ENCODE results near the gene KRTAP3-1. TPM values are rescaled to one million over a fixed set of nuclear protein-coding genes. Genes with fewer than 3 reads are reported as not detected.

KRTAP3-1 gene
- total RNA-seq: not detected in 2 replicates

GRCh38 chr17:41008811-41009210 is at the start of gene KRTAP3-1:
TSS of gene KRTAP3-1 (minus strand) at chr17:41009128. CDS start at chr17:41009074, 54 bp downstream.

DNA sequence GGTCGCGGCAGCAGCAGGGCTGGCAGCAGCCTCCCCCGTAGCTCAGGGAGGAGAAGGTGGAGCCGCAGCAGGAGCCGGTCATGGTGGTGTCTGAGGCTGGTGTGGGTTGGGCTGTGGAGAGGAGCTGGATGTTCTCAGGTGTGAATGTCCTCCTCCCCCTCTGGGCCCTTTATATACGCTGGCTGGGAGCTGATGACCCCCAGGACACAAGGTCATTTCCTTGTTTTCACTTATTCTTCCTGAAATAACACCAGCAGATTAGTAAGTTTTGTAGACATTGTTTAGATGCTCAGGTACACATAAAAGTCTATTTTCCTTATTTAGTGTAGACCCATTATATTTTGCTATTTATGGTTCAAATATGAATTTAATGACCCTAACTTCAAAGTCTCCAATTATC is 46.2 kb upstream of the KRTAP3-1 start, which contains the start of gene KRTAP2-2:
Gene KRTAP2-2 (minus strand): TSS at position 101 of the 400 bp plus-strand sequence. CDS start 19 bp downstream, at position 82.

GRCh38 chr17:41046735-41047465 is 38.0 kb upstream of the KRTAP3-1 start, which contains the start of gene KRTAP2-1:
TSS of gene KRTAP2-1 (minus strand) at chr17:41047316. CDS start at chr17:41047267, 49 bp downstream.

GRCh38 chr17:41040783-41041571 is 32.0 kb upstream of the KRTAP3-1 start, which contains the start of gene KRTAP1-1:
TSS of gene KRTAP1-1 (minus strand) at chr17:41041450. CDS start at chr17:41041397, 53 bp downstream.

DNA sequence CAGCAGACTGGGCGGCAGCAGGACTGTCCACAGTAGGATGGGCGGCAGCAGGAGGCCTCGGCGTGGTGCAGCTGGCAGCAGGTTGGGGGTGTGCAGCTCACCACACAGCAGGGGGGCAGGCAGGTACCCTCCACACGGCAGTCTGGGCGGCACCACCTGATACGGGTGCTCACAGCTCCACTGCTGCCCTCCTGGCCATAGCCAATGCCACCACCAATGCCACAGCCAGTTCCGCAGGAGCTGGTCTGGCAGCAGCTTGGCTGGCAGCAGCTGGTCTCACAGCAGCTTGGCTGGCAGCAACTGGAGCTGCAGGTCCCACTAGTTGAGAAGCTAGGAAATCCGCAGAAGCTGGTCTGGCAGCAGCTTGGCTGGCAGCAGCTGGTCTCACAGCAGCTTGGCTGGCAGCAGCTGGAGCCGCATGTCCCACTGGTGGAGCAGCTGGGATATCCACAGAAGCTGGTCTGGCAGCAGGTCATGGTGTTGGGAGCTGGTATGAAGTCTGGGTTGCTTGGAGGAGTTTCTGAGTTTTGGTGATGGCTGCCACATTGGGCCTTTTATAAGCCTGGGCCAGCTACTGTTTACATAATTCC is 25.5 kb upstream of the KRTAP3-1 start, which contains the start of gene KRTAP1-3:
Gene KRTAP1-3 (minus strand): TSS at position 529 of the 590 bp plus-strand sequence. CDS start 53 bp downstream, at position 476.

GRCh38 chr17:41029633-41030245 is 20.8 kb upstream of the KRTAP3-1 start, which contains the start of gene KRTAP1-4:
TSS of gene KRTAP1-4 (minus strand) at chr17:41030195. CDS start at chr17:41030078, 117 bp downstream.

DNA sequence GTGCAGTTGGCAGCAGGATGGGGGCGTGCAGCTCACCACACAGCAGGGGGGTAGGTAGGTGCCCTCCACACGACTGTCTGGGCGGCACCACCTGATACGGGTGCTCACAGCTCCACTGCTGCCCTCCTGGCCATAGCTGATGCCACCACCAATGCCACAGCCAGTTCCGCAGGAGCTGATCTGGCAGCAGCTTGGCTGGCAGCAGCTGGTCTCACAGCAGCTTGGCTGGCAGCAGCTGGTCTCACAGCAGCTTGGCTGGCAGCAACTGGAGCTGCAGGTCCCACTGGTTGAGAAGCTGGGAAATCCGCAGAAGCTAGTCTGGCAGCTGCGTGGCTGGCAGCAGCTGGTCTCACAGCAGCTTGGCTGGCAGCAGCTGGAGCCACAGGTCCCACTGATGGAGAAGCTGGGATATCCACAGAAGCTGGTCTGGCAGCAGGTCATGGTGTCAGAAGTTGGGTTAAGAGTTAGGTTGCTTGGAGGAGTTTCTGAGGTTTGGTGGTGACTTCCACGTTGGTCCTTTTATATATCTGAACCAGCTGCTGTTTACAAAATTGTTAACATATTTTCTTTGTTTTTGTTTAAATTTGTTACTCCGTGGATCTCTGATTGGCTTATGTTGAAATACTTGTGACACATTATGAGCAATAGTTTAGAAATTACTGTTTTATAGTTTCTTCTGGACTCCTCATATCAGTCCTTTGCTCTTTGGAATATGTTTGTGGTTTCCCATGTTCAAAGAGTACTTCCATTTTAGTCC is 18.0 kb upstream of the KRTAP3-1 start, which contains the start of gene KRTAP1-5:
Gene KRTAP1-5 (minus strand): TSS at position 494 of the 757 bp plus-strand sequence. CDS start 53 bp downstream, at position 441.

GRCh38 chr17:40999563-40999962 is 9.4 kb downstream of the KRTAP3-1 start, which contains the start of gene KRTAP3-2:
TSS of gene KRTAP3-2 (minus strand) at chr17:40999906. CDS start at chr17:40999853, 53 bp downstream.

DNA sequence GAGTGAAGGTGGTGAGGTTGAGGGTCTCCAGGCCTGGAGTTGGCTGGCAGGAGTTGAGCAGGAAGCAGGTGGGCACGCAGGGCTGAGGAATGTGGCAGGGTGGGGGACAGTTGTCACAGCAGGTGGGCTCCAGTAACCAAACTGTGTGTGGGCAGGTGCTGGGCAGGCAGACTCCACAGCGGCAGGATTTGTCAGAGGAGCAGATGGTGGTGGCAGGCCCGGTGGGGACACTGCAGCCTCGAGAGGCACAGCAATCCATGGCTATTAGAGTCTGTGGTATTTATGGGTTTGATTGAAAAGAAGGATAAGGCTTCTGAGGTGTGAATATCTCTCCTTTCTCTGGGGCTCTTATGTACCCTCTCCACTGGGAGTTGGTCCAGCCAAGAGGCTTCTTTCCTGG is 15.1 kb downstream of the KRTAP3-1 start, which contains the start of gene KRTAP3-3:
Gene KRTAP3-3 (minus strand): TSS at position 326 of the 400 bp plus-strand sequence. CDS start 67 bp downstream, at position 259.

GRCh38 chr17:40984226-40984625 is 24.7 kb downstream of the KRTAP3-1 start, which contains the start of gene KRT40:
TSS of gene KRT40 (minus strand) at chr17:40984326. CDS start at chr17:40984273, 53 bp downstream.

GRCh38 chr17:40966848-40967247 is 42.1 kb downstream of the KRTAP3-1 start, which contains the start of gene KRT39:
TSS of gene KRT39 (minus strand) at chr17:40966948. CDS start at chr17:40966856, 92 bp downstream.

Other genes starting within 250 kb of the KRTAP3-1 start
- gene KRT26, start 236.9 kb downstream of the KRTAP3-1 start, total RNA-seq: not detected in 2 replicates
- not detected in 2 replicates for gene KRT27, start 226.6 kb downstream of the KRTAP3-1 start, total RNA-seq
- gene KRT28, start 209.2 kb downstream of the KRTAP3-1 start, total RNA-seq: not detected in 2 replicates
- 59.0 and 68.3 TPM in 2 replicates for gene KRT10, start 186.5 kb downstream of the KRTAP3-1 start, total RNA-seq
- gene KRT12, start 141.9 kb downstream of the KRTAP3-1 start, total RNA-seq: not detected in 2 replicates
- gene KRT20, start 123.9 kb downstream of the KRTAP3-1 start, total RNA-seq: not detected in 2 replicates
- gene KRT23, start 71.5 kb downstream of the KRTAP3-1 start, total RNA-seq: 35.7 and 36.8 TPM in 2 replicates
- not detected in 2 replicates for gene KRT39, start 42.2 kb downstream of the KRTAP3-1 start, total RNA-seq
- 0.07 TPM in 1 of 2 replicates, not detected in the other for gene KRT40, start 24.8 kb downstream of the KRTAP3-1 start, total RNA-seq
- not detected in 2 replicates for gene KRTAP3-3, start 15.0 kb downstream of the KRTAP3-1 start, total RNA-seq
- gene KRTAP3-2, start 9.2 kb downstream of the KRTAP3-1 start, total RNA-seq: not detected in 2 replicates
- not detected in 2 replicates for gene KRTAP1-5, start 18.1 kb upstream of the KRTAP3-1 start, total RNA-seq
- gene KRTAP1-4, start 21.1 kb upstream of the KRTAP3-1 start, total RNA-seq: not detected in 2 replicates
- gene KRTAP1-3, start 25.7 kb upstream of the KRTAP3-1 start, total RNA-seq: not detected in 2 replicates
- not detected in 2 replicates for gene KRTAP1-1, start 32.3 kb upstream of the KRTAP3-1 start, total RNA-seq
- gene KRTAP2-1, start 38.2 kb upstream of the KRTAP3-1 start, total RNA-seq: not detected in 2 replicates
- not detected in 2 replicates for gene KRTAP2-2, start 46.1 kb upstream of the KRTAP3-1 start, total RNA-seq
- 0.21 and 0.84 TPM in 2 replicates for gene KRTAP2-3, start 51.0 kb upstream of the KRTAP3-1 start, total RNA-seq
- not detected in 2 replicates for gene KRTAP2-4, start 56.8 kb upstream of the KRTAP3-1 start, total RNA-seq
- not detected in 2 replicates for gene KRTAP4-7, start 75.0 kb upstream of the KRTAP3-1 start, total RNA-seq
- gene KRTAP4-8, start 89.0 kb upstream of the KRTAP3-1 start, total RNA-seq: not detected in 2 replicates
- not detected in 2 replicates for gene KRTAP4-16, start 93.1 kb upstream of the KRTAP3-1 start, total RNA-seq
- not detected in 2 replicates for gene KRTAP4-9, start 96.3 kb upstream of the KRTAP3-1 start, total RNA-seq
- gene KRTAP4-11, start 109.2 kb upstream of the KRTAP3-1 start, total RNA-seq: not detected in 2 replicates
- not detected in 2 replicates for gene KRTAP4-12, start 115.1 kb upstream of the KRTAP3-1 start, total RNA-seq
- not detected in 2 replicates for gene KRTAP4-6, start 131.4 kb upstream of the KRTAP3-1 start, total RNA-seq
- not detected in 2 replicates for gene KRTAP4-5, start 140.7 kb upstream of the KRTAP3-1 start, total RNA-seq
- gene KRTAP4-4, start 151.6 kb upstream of the KRTAP3-1 start, total RNA-seq: not detected in 2 replicates
- gene KRTAP4-3, start 159.1 kb upstream of the KRTAP3-1 start, total RNA-seq: not detected in 2 replicates
- gene KRTAP4-2, start 169.1 kb upstream of the KRTAP3-1 start, total RNA-seq: not detected in 2 replicates
- gene KRTAP4-1, start 175.8 kb upstream of the KRTAP3-1 start, total RNA-seq: not detected in 2 replicates
- not detected in 2 replicates for gene KRTAP9-1, start 180.8 kb upstream of the KRTAP3-1 start, total RNA-seq
- gene KRTAP9-2, start 217.5 kb upstream of the KRTAP3-1 start, total RNA-seq: not detected in 2 replicates
- gene KRTAP9-3, start 223.3 kb upstream of the KRTAP3-1 start, total RNA-seq: not detected in 2 replicates
- not detected in 2 replicates for gene KRTAP9-8, start 228.9 kb upstream of the KRTAP3-1 start, total RNA-seq
- not detected in 2 replicates for gene KRTAP9-4, start 240.6 kb upstream of the KRTAP3-1 start, total RNA-seq
- not detected in 2 replicates for gene KRTAP9-9, start 246.3 kb upstream of the KRTAP3-1 start, total RNA-seq